Suprapubic skin (tissue), 4 donors: ENCODE results near the gene IL1RAPL2. TPM values are rescaled to one million over a fixed set of nuclear protein-coding genes. Genes with fewer than 3 reads are reported as not detected.

ENCODE experiments used
- DNase-seq, 2 donors: peaks; one replicate each; pipeline ENCODE4 v3.0.0-alpha.2; 2019; ENCODE audit warnings: low spot score in 2 of 2
- H3K27ac ChIP-seq: fragments of 200-600 bp; sonication (generic); one replicate; pipeline ENCODE4 v1.5.1; 2019
- H3K27me3 ChIP-seq: fragments of 200-600 bp; sonication (generic); one replicate; pipeline ENCODE4 v1.5.1; 2019
- H3K36me3 ChIP-seq: fragments of 200-600 bp; sonication (generic); one replicate; pipeline ENCODE4 v1.5.1; 2019
- H3K4me1 ChIP-seq: fragments of 200-600 bp; sonication (generic); one replicate; pipeline ENCODE4 v1.5.1; 2019
- H3K4me3 ChIP-seq: fragments of 200-600 bp; sonication (generic); one replicate; pipeline ENCODE4 v1.5.1; 2019; ENCODE audit warnings: mild to moderate bottlenecking
- H3K9me3 ChIP-seq: fragments of 200-600 bp; sonication (generic); one replicate; pipeline ENCODE4 v1.5.1; 2019
- EP300 ChIP-seq: sonication (generic); formaldehyde crosslinking; IDR thresholded peaks from one replicate; pipeline ENCODE4 v1.6.1; 2017; ENCODE audit warnings: antibody characterized with exemption
- POLR2A ChIP-seq, 2 donors: fragments of 450-650 bp; IDR thresholded peaks; one replicate each; pipeline ENCODE4 v1.6.1; 2017; ENCODE audit warnings: antibody characterized with exemption in 2 of 2, mild to moderate bottlenecking in 2 of 2, moderate library complexity in 2 of 2
- POLR2AphosphoS5 ChIP-seq, 3 donors: sonication (generic); formaldehyde crosslinking; IDR thresholded peaks; one replicate each; pipeline ENCODE4 v1.6.1; 2017; ENCODE audit warnings: antibody characterized with exemption in 3 of 3
- WGBS: methylation state at CpG from one replicate; pipeline ENCODE4 v1.1.5; 2018; 5-methylcytosine and 5-hydroxymethylcytosine counted together
- total RNA-seq, 4 donors: library from RNA; depleted of rRNA; stranded (reverse); fragments of >200 nt; gene quantifications; one replicate each; pipeline ENCODE4 v1.1.0, GENCODE V29; 2016
- TF ChIP-seq, protein P1 (sequence below), 2 donors: fragments of 200-600 bp in 1 of 2; fragments of 450-650 bp in 1 of 2; sonication (generic) in 1 of 2; IDR thresholded peaks; one replicate each; pipeline ENCODE4 v1.5.1; 2016 to 2019; ENCODE audit warnings: antibody characterized with exemption in 2 of 2, mild to moderate bottlenecking in 1 of 2, moderate library complexity in 1 of 2

IL1RAPL2 gene
- total RNA-seq, 4 donors from 2014 or later: 0.21 to 0.42 (median 0.25) TPM; not detected in 1

DNA sequence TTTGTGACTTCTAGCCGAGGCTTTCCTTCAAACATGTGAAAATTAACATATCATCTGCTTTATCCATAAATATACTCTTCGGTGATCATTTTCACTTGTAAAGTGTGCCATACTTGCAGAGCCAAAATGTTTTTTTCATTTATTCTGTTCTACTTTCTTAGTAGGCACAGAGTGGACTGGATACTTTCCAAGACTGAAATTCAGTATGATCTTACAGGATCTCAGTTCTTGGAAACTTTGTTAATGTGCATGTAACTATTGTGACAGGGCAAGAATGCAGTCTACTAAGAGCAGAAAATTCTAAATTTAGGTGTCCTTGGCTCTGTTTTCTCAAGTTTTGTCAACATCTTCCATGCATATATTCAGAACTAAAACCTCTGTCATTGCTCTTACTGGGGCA lies 369.6 kb downstream of the IL1RAPL2 start:
- Histone ChIP-seq H3K9me3 (no peaks in the 10 kb centered on the region), H3K27me3 (no peaks in the 10 kb centered on the region), H3K36me3 (no peaks in the 10 kb centered on the region), H3K4me3 (no peak overlapping the region), H3K4me1 (no peaks in the 10 kb centered on the region), H3K27ac (no peak overlapping the region)
- TF ChIP-seq EP300 (no peak), POLR2A (IDR thresholded peaks at IDR 0.05) (no peak), POLR2AphosphoS5 (IDR thresholded peaks at IDR 0.05) (no peak)
- TF ChIP-seq, protein P1, sequence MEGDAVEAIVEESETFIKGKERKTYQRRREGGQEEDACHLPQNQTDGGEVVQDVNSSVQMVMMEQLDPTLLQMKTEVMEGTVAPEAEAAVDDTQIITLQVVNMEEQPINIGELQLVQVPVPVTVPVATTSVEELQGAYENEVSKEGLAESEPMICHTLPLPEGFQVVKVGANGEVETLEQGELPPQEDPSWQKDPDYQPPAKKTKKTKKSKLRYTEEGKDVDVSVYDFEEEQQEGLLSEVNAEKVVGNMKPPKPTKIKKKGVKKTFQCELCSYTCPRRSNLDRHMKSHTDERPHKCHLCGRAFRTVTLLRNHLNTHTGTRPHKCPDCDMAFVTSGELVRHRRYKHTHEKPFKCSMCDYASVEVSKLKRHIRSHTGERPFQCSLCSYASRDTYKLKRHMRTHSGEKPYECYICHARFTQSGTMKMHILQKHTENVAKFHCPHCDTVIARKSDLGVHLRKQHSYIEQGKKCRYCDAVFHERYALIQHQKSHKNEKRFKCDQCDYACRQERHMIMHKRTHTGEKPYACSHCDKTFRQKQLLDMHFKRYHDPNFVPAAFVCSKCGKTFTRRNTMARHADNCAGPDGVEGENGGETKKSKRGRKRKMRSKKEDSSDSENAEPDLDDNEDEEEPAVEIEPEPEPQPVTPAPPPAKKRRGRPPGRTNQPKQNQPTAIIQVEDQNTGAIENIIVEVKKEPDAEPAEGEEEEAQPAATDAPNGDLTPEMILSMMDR (IDR thresholded peaks at IDR 0.05): no peak
- no peak for DNase-seq
- 66% methylated on average over 2 of the region's 2 CpGs for WGBS

DNA sequence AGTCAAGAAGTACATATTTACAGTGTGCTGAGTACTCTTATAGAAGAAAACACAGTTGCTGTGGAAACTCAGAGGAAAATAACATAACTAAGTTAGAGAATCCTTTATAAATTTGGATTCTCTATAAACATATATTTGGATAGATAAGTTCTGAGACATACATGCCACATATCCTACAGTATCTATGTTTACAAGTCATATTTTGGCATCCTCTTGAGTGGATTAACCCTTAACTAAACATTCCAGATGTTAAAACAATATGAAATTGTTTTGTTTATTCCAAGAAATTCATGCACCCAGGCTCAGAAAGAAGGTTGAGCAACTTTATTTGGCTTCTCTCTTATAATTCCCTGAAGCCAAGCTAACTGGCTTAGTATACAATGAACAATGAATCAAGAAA lies 387.3 kb downstream of the IL1RAPL2 start:
- no peaks in the 10 kb centered on the region for H3K27me3 ChIP-seq
- no peaks in the 10 kb centered on the region for H3K4me1 ChIP-seq
- H3K9me3 ChIP-seq: no peaks in the 10 kb centered on the region

DNA sequence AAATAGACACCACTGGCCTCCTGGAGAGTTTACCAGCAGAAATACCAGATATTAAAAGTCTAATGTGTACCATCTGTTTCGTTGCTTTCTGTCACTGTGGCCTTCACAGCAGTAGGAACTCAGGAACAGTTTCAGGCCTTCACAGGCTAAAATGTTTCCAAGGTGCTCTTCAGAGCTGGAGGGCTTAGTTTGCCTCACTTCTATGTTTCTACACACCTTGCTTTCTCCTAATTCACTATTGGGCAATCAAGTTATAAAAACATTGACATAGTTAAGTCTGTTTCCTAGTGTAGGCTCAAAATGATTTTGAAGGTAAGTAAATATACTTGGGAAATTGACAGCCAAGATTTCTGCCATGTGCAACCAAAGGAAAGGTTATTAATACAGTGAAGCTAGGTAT lies 395.9 kb downstream of the IL1RAPL2 start:
- WGBS: 50% methylated on average over 1 of the region's 1 CpG

More for the DNA sequence above, 387.3 kb downstream of the IL1RAPL2 start:
- H3K4me3 ChIP-seq: no peak overlapping the region
- H3K36me3 ChIP-seq: no peaks in the 10 kb centered on the region
- no peak for TF ChIP-seq EP300
- TF ChIP-seq, protein P1 (IDR thresholded peaks at IDR 0.05): no peak
- TF ChIP-seq POLR2A (IDR thresholded peaks at IDR 0.05): no peak
- TF ChIP-seq POLR2AphosphoS5 (IDR thresholded peaks at IDR 0.05): no peak
- DNase-seq: no peak
- no peak overlapping the region for H3K27ac ChIP-seq

DNA sequence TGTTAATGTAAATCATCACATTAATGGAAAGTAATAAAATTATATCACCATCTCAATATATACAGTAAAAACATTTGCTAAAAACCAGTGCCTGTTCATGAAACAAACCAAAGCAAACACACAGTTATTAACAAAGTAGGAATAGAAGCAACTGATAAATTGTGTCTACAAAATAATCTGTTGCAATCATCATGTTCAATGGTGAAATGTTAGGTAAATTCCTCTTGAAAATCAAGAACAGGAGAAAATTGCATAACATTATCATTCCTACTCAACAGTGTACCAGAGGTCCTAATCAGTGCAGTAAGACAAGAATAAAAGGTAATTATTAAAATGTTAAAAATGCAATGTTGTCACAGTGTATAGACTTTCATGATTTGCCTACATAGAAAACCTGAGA lies 402.2 kb downstream of the IL1RAPL2 start:
- Histone ChIP-seq H3K27me3 (no peaks in the 10 kb centered on the region), H3K27ac (no peak overlapping the region), H3K4me1 (no peaks in the 10 kb centered on the region), H3K9me3 (no peaks in the 10 kb centered on the region), H3K4me3 (no peak overlapping the region), H3K36me3 (no peaks in the 10 kb centered on the region)
- no peak for TF ChIP-seq EP300
- DNase-seq: no peak

More for the DNA sequence above, 395.9 kb downstream of the IL1RAPL2 start:
- Histone ChIP-seq H3K4me3 (no peak overlapping the region), H3K27me3 (no peaks in the 10 kb centered on the region), H3K9me3 (no peaks in the 10 kb centered on the region), H3K4me1 (no peaks in the 10 kb centered on the region), H3K27ac (no peak overlapping the region), H3K36me3 (no peaks in the 10 kb centered on the region)
- TF ChIP-seq POLR2A (IDR thresholded peaks at IDR 0.05) (no peak), EP300 (no peak), POLR2AphosphoS5 (IDR thresholded peaks at IDR 0.05) (no peak)
- TF ChIP-seq, protein P1 (IDR thresholded peaks at IDR 0.05): no peak
- no peak for DNase-seq

DNA sequence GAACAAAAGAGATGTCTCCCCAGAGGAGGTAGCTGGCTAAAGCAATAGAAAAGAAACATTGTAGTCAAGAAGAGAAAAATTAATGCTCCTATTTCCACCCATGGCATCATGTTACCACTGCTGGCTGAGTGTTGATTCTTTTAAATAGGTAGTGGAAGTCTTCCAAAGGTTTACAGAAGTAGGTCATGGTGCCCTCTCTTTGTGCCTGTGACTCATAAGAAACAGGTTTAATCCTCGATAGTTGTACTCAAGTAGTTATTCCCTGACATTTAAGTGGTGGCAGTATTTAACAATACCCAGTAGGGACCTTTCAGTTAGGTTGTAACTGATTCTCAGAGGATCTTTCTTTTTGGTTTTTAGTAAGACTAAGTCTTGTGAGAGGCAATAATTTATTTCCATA lies 406.7 kb downstream of the IL1RAPL2 start:
- TF ChIP-seq, protein P1 (IDR thresholded peaks at IDR 0.05): no peak
- no peak for TF ChIP-seq EP300
- no peak for TF ChIP-seq POLR2A (IDR thresholded peaks at IDR 0.05)
- TF ChIP-seq POLR2AphosphoS5 (IDR thresholded peaks at IDR 0.05): no peak
- no peaks in the 10 kb centered on the region for H3K36me3 ChIP-seq
- H3K9me3 ChIP-seq: no peaks in the 10 kb centered on the region
- H3K27me3 ChIP-seq: no peaks in the 10 kb centered on the region
- 40% methylated on average over 1 of the region's 1 CpG for WGBS
- no peak overlapping the region for H3K27ac ChIP-seq
- H3K4me3 ChIP-seq: no peak overlapping the region
- H3K4me1 ChIP-seq: no peaks in the 10 kb centered on the region
- no peak for DNase-seq

DNA sequence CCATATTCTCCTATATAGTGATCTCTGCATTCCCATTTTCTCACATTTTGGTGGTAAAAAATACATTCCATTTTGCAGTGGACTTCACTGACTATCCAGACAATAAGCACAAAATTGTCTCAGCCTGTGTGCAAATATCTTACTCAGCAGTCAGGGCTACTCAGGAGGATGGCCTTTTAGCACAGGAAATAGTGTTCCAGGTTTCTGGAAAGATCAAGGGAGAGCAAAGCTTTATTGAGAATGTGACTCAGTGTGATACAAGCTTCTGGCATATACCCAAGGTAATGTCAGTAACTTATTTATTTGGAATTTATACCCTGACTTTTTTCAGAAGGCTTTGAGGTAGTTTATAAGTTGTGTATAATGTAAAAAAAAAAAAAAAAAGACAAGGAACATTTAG lies 421.1 kb downstream of the IL1RAPL2 start:
- H3K27me3 ChIP-seq: no peaks in the 10 kb centered on the region
- H3K4me1 ChIP-seq: no peaks in the 10 kb centered on the region
- H3K9me3 ChIP-seq: no peaks in the 10 kb centered on the region
- DNase-seq: no peak
- H3K36me3 ChIP-seq: no peaks in the 10 kb centered on the region
- H3K4me3 ChIP-seq: no peak overlapping the region
- TF ChIP-seq EP300: no peak
- TF ChIP-seq POLR2A (IDR thresholded peaks at IDR 0.05): no peak
- TF ChIP-seq POLR2AphosphoS5 (IDR thresholded peaks at IDR 0.05): no peak
- TF ChIP-seq, protein P1 (IDR thresholded peaks at IDR 0.05): no peak
- no peak overlapping the region for H3K27ac ChIP-seq
